IMR-90 (cell line): ENCODE results near the gene FOXN4.

Experiments
- BHLHE40 ChIP-seq: fragments of 150-350 bp; IDR thresholded peaks from 2 replicates; pipeline ENCODE4 v1.6.1; 2016; ENCODE audit warnings: mild to moderate bottlenecking, low read depth, low read length
- CEBPB ChIP-seq: IDR thresholded peaks from 2 replicates; pipeline ENCODE4 v1.6.1; 2012; ENCODE audit warnings: low read depth, low read length, improper control_type of control experiment
- MXI1 ChIP-seq: IDR thresholded peaks from 2 replicates; pipeline ENCODE4 v1.6.1; 2012; ENCODE audit warnings: low read depth, mild to moderate bottlenecking, low read length, moderate library complexity, borderline replicate concordance
- NFE2L2 ChIP-seq: fragments of 150-350 bp; IDR thresholded peaks from 2 replicates; pipeline ENCODE4 v1.6.1; 2016; ENCODE audit warnings: low read depth, mild to moderate bottlenecking, low read length
- POLR2A ChIP-seq: IDR thresholded peaks from 2 replicates; pipeline ENCODE4 v1.6.1; 2012; ENCODE audit warnings: mild to moderate bottlenecking, low read depth, low read length
- RAD21 ChIP-seq: IDR thresholded peaks from 2 replicates; pipeline ENCODE4 v1.6.1; 2012; ENCODE audit warnings: low read length, improper control_type of control experiment
- RCOR1 ChIP-seq: IDR thresholded peaks from 2 replicates; pipeline ENCODE4 v1.6.1; 2012; ENCODE audit warnings: mild to moderate bottlenecking, low read length, improper control_type of control experiment; ENCODE audit not compliant: insufficient replicate concordance
- RFX5 ChIP-seq: IDR thresholded peaks from 2 replicates; pipeline ENCODE4 v1.8.0; 2012; ENCODE audit warnings: low read depth, mild to moderate bottlenecking, low read length, moderate library complexity
- TF ChIP-seq, protein P1 (sequence below): conservative IDR thresholded peaks from 2 replicates; pipeline ENCODE4 v1.5.1; 2012; ENCODE audit warnings: mild to moderate bottlenecking, low read depth, low read length, improper control_type of control experiment
- TF ChIP-seq, protein P2 (sequence below): fragments of 150-350 bp; IDR thresholded peaks from 2 replicates; pipeline ENCODE4 v1.6.1; 2017; ENCODE audit warnings: mild to moderate bottlenecking, antibody characterized with exemption, low read length, low read depth
- TF ChIP-seq, protein P3 (sequence below): fragments of 150-350 bp; IDR thresholded peaks from 2 replicates; pipeline ENCODE4 v1.6.1; 2016; ENCODE audit warnings: low read depth, mild to moderate bottlenecking, low read length, moderate library complexity, borderline replicate concordance

DNA sequence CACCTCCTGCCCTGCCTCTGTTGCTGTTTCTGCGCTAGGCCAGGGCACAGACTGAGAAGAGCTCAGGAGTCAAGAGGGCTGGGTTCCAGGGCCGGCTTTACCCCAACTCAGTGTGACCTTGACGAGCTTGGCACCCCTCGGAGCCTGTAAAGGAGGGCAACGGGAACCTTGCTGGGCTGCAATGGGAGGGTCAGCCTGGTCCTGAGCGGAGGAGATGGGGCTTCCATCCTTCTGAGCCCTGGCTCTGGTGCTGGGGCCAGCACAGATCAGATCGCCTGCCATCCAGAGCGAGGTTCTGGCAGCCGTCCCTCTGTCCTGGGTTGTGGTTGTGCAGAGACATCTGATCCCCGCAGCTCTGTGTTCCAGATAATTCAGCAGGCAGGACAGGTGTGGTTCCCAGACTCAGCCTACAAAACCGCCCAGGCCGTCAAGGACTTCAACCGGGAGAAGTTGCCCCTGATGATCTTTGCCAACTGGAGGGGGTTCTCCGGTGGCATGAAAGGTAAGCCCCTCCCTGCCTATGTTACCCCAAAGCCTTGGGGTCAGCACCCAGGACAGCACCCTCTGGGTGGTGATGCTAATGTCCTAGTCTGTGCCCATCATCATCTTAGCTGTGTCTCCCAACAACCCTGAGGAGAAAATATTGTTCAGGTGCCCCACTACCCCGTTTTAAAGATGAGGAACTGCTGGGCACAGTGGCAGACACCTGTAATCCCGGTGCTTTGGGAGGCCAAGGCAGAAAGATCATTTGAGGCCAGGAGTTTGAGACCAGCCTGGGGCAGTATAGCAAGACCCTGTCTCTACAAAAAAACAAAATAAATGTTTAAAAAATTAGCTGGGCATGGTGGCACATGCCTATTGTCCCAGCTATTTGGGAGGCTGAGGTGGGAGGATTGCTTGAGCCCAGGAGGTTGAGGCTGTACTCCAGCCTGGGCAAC lies 50.2 kb downstream of the FOXN4 start:
- TF ChIP-seq, protein P1, sequence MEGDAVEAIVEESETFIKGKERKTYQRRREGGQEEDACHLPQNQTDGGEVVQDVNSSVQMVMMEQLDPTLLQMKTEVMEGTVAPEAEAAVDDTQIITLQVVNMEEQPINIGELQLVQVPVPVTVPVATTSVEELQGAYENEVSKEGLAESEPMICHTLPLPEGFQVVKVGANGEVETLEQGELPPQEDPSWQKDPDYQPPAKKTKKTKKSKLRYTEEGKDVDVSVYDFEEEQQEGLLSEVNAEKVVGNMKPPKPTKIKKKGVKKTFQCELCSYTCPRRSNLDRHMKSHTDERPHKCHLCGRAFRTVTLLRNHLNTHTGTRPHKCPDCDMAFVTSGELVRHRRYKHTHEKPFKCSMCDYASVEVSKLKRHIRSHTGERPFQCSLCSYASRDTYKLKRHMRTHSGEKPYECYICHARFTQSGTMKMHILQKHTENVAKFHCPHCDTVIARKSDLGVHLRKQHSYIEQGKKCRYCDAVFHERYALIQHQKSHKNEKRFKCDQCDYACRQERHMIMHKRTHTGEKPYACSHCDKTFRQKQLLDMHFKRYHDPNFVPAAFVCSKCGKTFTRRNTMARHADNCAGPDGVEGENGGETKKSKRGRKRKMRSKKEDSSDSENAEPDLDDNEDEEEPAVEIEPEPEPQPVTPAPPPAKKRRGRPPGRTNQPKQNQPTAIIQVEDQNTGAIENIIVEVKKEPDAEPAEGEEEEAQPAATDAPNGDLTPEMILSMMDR, result no peak
- TF ChIP-seq CEBPB, result no peak
- TF ChIP-seq BHLHE40, result no peak
- TF ChIP-seq POLR2A, result no peak
- TF ChIP-seq RAD21, result no peak
- TF ChIP-seq, protein P2, sequence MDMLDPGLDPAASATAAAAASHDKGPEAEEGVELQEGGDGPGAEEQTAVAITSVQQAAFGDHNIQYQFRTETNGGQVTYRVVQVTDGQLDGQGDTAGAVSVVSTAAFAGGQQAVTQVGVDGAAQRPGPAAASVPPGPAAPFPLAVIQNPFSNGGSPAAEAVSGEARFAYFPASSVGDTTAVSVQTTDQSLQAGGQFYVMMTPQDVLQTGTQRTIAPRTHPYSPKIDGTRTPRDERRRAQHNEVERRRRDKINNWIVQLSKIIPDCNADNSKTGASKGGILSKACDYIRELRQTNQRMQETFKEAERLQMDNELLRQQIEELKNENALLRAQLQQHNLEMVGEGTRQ, result no peak
- no peak for TF ChIP-seq NFE2L2
- no peak for TF ChIP-seq MXI1
- TF ChIP-seq RFX5, result no peak
- no peak for TF ChIP-seq RCOR1
- TF ChIP-seq, protein P3, sequence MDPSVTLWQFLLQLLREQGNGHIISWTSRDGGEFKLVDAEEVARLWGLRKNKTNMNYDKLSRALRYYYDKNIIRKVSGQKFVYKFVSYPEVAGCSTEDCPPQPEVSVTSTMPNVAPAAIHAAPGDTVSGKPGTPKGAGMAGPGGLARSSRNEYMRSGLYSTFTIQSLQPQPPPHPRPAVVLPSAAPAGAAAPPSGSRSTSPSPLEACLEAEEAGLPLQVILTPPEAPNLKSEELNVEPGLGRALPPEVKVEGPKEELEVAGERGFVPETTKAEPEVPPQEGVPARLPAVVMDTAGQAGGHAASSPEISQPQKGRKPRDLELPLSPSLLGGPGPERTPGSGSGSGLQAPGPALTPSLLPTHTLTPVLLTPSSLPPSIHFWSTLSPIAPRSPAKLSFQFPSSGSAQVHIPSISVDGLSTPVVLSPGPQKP, result no peak
